Trophoblast cell (in vitro differentiated cells and primary cell): Measurements from ENCODE around the gene UNC45A.
A peak's percentile ranks its signal among the peaks of the same experiment; 100 is the strongest.

Experiments used
- DNase-seq, 2 donors: peaks; one replicate each; pipeline ENCODE4 v3.0.0-alpha.2; 2016
- H2AFZ ChIP-seq: 2 replicates; pipeline ENCODE4 v1.6.1; 2013; ENCODE audit warnings: low read length, moderate library complexity, mild to moderate bottlenecking; ENCODE audit not compliant: insufficient read depth, poor library complexity
- H2AK5ac ChIP-seq: 2 replicates; pipeline ENCODE4 v1.6.1; 2013; ENCODE audit warnings: mild to moderate bottlenecking, low read length
- H2BK120ac ChIP-seq: 2 replicates; pipeline ENCODE4 v1.6.1; 2013; ENCODE audit warnings: low read length, mild to moderate bottlenecking, moderate library complexity; ENCODE audit not compliant: insufficient read depth, poor library complexity
- H2BK12ac ChIP-seq: 2 replicates; pipeline ENCODE4 v1.6.1; 2013; ENCODE audit warnings: mild to moderate bottlenecking, low read length, moderate library complexity
- H2BK5ac ChIP-seq: 2 replicates; pipeline ENCODE4 v1.6.1; 2013; ENCODE audit warnings: low read length, low read depth, moderate library complexity, mild to moderate bottlenecking; ENCODE audit not compliant: poor library complexity
- H3K14ac ChIP-seq: 2 replicates; pipeline ENCODE4 v1.6.1; 2013; ENCODE audit warnings: mild to moderate bottlenecking, low read length
- H3K18ac ChIP-seq: 2 replicates; pipeline ENCODE4 v1.6.1; 2013; ENCODE audit warnings: mild to moderate bottlenecking, low read length
- H3K23ac ChIP-seq: 2 replicates; pipeline ENCODE4 v1.6.1; 2013; ENCODE audit warnings: low read length
- H3K27ac ChIP-seq: 2 replicates; pipeline ENCODE4 v1.5.1; 2013; ENCODE audit warnings: low read depth, mild to moderate bottlenecking, inconsistent platforms, low read length, moderate library complexity
- H3K27me3 ChIP-seq: 2 replicates; pipeline ENCODE4 v1.6.1; 2013; ENCODE audit warnings: inconsistent platforms, mild to moderate bottlenecking, low read length, moderate library complexity; ENCODE audit not compliant: insufficient read depth
- H3K36me3 ChIP-seq, 2 experiments: 1 replicate in 1 of 2; 2 replicates in 1 of 2; pipeline ENCODE4 v1.6.1; 2013; ENCODE audit warnings: low read length in 2 of 2, mild to moderate bottlenecking in 2 of 2, moderate library complexity in 1 of 2; ENCODE audit not compliant: insufficient read depth in 2 of 2, control insufficient read depth in 1 of 2
- H3K4ac ChIP-seq: 2 replicates; pipeline ENCODE4 v1.6.1; 2013; ENCODE audit warnings: low read depth, mild to moderate bottlenecking, low read length, moderate library complexity
- H3K4me1 ChIP-seq, 2 experiments: 1 replicate in 1 of 2; 2 replicates in 1 of 2; pipeline ENCODE4 v1.6.1; 2013; ENCODE audit warnings: low read length in 2 of 2, mild to moderate bottlenecking in 2 of 2, moderate library complexity in 1 of 2; ENCODE audit not compliant: insufficient read depth in 2 of 2, control insufficient read depth in 1 of 2
- H3K4me2 ChIP-seq: 2 replicates; pipeline ENCODE4 v1.6.1; 2013; ENCODE audit warnings: inconsistent platforms, mild to moderate bottlenecking, low read length, moderate library complexity
- H3K4me3 ChIP-seq: 2 replicates; pipeline ENCODE4 v1.5.1; 2013; ENCODE audit warnings: mild to moderate bottlenecking, low read depth, low read length, inconsistent platforms
- H3K79me1 ChIP-seq: one replicate; pipeline ENCODE4 v1.6.1; 2013; ENCODE audit warnings: low read length
- H3K79me2 ChIP-seq: 2 replicates; pipeline ENCODE4 v1.6.1; 2013; ENCODE audit warnings: low read length, mild to moderate bottlenecking; ENCODE audit not compliant: control insufficient read depth, insufficient read depth, poor library complexity
- H3K9ac ChIP-seq: 2 replicates; pipeline ENCODE4 v1.6.1; 2013; ENCODE audit warnings: mild to moderate bottlenecking, low read length
- H3K9me3 ChIP-seq: 2 replicates; pipeline ENCODE4 v1.6.1; 2013; ENCODE audit warnings: low read depth, mild to moderate bottlenecking, control low read depth, inconsistent platforms, low read length; ENCODE audit not compliant: insufficient read depth
- H4K12ac ChIP-seq: 2 replicates; pipeline ENCODE4 v1.6.1; 2013; ENCODE audit warnings: low read depth, mild to moderate bottlenecking, low read length, moderate library complexity
- H4K8ac ChIP-seq: 2 replicates; pipeline ENCODE4 v1.6.1; 2013; ENCODE audit warnings: low read depth, mild to moderate bottlenecking, low read length, moderate library complexity
- H4K91ac ChIP-seq: one replicate; pipeline ENCODE4 v1.6.1; 2013; ENCODE audit warnings: low read depth, mild to moderate bottlenecking, low read length, moderate library complexity
- WGBS: extraction: QIAGEN DNeasy Blood & Tissue Kit; methylation state at CpG from one replicate; pipeline ENCODE4 v1.1.7; 2013; ENCODE audit warnings: missing lambda C conversion rate; ENCODE audit not compliant: insufficient read length, insufficient coverage; ENCODE audit errors: extremely low coverage; 5-methylcytosine and 5-hydroxymethylcytosine counted together

The UNC45A gene

GRCh38 chr15:90889313-90889730 lies 45.8 kb upstream of the UNC45A start:
- peak; percentile 45 to 68 for DNase-seq
- H2BK5ac ChIP-seq, result no peak overlapping the region
- H3K27ac ChIP-seq, result no peak overlapping the region
- no peak overlapping the region for H3K4ac ChIP-seq
- H2BK120ac ChIP-seq, result no peak overlapping the region
- peaks cover 54 to 58% of the 10 kb centered on the region in 2 experiments for H3K36me3 ChIP-seq
- no peak overlapping the region for H4K91ac ChIP-seq
- no peak overlapping the region for H3K4me3 ChIP-seq
- H3K27me3 ChIP-seq, result no peaks in the 10 kb centered on the region
- H3K18ac ChIP-seq, result no peak overlapping the region
- no CpG with 5 or more reads among the region's 18 CpGs for WGBS
- H3K79me1 ChIP-seq, result peaks cover 12% of the 10 kb centered on the region
- H3K4me2 ChIP-seq, result no peak overlapping the region
- H3K14ac ChIP-seq, result no peak overlapping the region
- H3K9me3 ChIP-seq, result peaks cover 7% of the 10 kb centered on the region
- no peak overlapping the region for H4K12ac ChIP-seq
- H3K9ac ChIP-seq, result no peak overlapping the region
- no peak overlapping the region for H4K8ac ChIP-seq
- H2AFZ ChIP-seq, result no peak overlapping the region
- H2AK5ac ChIP-seq, result no peak overlapping the region
- H3K79me2 ChIP-seq, result peaks cover 5% of the 10 kb centered on the region
- H2BK12ac ChIP-seq, result no peak overlapping the region
- no peak overlapping the region for H3K23ac ChIP-seq
- peaks cover 13 to 15% of the 10 kb centered on the region in 2 experiments for H3K4me1 ChIP-seq

- Histone ChIP-seq H4K12ac (no peak overlapping the region), H3K27ac (no peak overlapping the region), H3K18ac (no peak overlapping the region), H2AK5ac (no peak overlapping the region), H3K27me3 (no peaks in the 10 kb centered on the region), H3K4me1 (peaks cover 9 to 10% of the 10 kb centered on the region in 2 experiments), H3K9ac (no peak overlapping the region), H3K14ac (no peak overlapping the region), H2BK120ac (no peak overlapping the region), H3K36me3 (peaks cover 54 to 58% of the 10 kb centered on the region in 2 experiments), H4K8ac (no peak overlapping the region), H3K4me2 (no peak overlapping the region), H3K4ac (no peak overlapping the region), H2BK5ac (no peak overlapping the region), H3K79me1 (peaks cover 6% of the 10 kb centered on the region), H2AFZ (no peak overlapping the region), H2BK12ac (no peak overlapping the region), H3K23ac (no peak overlapping the region), H4K91ac (no peak overlapping the region), H3K9me3 (peaks cover 4% of the 10 kb centered on the region), H3K4me3 (no peak overlapping the region), H3K79me2 (no peaks in the 10 kb centered on the region)
- WGBS, result no CpG with 5 or more reads among the region's 31 CpGs
- DNase-seq, result peak in 1 of 2 donors; percentile 22
These were observed 45.2 kb upstream of the UNC45A start for GRCh38 chr15:90889736-90890456.

DNA sequence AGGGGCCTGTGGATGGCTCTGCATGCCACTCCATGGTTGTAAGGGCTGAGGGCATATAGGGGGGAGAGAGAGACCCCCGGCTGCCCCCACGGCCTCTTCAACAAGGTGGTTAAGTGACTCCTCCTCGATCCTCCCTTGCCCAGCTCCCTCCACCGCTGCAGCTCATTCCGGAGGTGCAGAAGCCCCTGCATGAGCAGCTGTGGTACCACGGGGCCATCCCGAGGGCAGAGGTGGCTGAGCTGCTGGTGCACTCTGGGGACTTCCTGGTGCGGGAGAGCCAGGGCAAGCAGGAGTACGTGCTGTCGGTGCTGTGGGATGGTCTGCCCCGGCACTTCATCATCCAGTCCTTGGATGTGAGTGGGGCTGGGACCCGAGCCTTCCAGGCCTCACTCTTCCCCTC lies 44.2 kb upstream of the UNC45A start:
- no peak for DNase-seq

GRCh38 chr15:90891346-90891949 lies 43.6 kb upstream of the UNC45A start:
- H3K18ac ChIP-seq, result no peak overlapping the region
- no peak overlapping the region for H2BK120ac ChIP-seq
- H3K4ac ChIP-seq, result no peak overlapping the region
- no peak overlapping the region for H2AK5ac ChIP-seq
- H3K4me3 ChIP-seq, result no peak overlapping the region
- no peak for DNase-seq
- no peak overlapping the region for H4K91ac ChIP-seq
- peaks cover 61 to 70% of the 10 kb centered on the region in 2 experiments for H3K36me3 ChIP-seq
- H3K14ac ChIP-seq, result no peak overlapping the region
- no peak overlapping the region for H2BK12ac ChIP-seq
- H3K9ac ChIP-seq, result no peak overlapping the region
- no peaks in the 10 kb centered on the region for H3K79me2 ChIP-seq
- no peak overlapping the region for H3K27ac ChIP-seq
- peaks cover 4% of the 10 kb centered on the region for H3K9me3 ChIP-seq
- H2BK5ac ChIP-seq, result no peak overlapping the region
- no CpG with 5 or more reads among the region's 8 CpGs for WGBS
- no peaks in the 10 kb centered on the region for H3K27me3 ChIP-seq
- no peak overlapping the region for H2AFZ ChIP-seq
- no peak overlapping the region for H4K12ac ChIP-seq
- H3K79me1 ChIP-seq, result no peaks in the 10 kb centered on the region
- H4K8ac ChIP-seq, result no peak overlapping the region
- H3K4me1 ChIP-seq, result no peaks in the 10 kb centered on the region
- no peak overlapping the region for H3K4me2 ChIP-seq
- no peak overlapping the region for H3K23ac ChIP-seq

More for the DNA sequence above, 44.2 kb upstream of the UNC45A start:
- Histone ChIP-seq H2AFZ (no peak overlapping the region), H3K4me2 (no peak overlapping the region), H3K4ac (no peak overlapping the region), H2BK12ac (no peak overlapping the region), H4K91ac (no peak overlapping the region), H3K79me1 (no peaks in the 10 kb centered on the region), H3K9ac (no peak overlapping the region), H2BK120ac (no peak overlapping the region), H3K14ac (no peak overlapping the region), H4K8ac (no peak overlapping the region), H3K18ac (no peak overlapping the region), H3K23ac (no peak overlapping the region), H2BK5ac (no peak overlapping the region), H3K27me3 (no peaks in the 10 kb centered on the region), H3K9me3 (peaks cover 4% of the 10 kb centered on the region), H3K36me3 (peaks cover 62 to 68% of the 10 kb centered on the region in 2 experiments), H3K27ac (no peak overlapping the region), H3K79me2 (no peaks in the 10 kb centered on the region), H2AK5ac (no peak overlapping the region), H3K4me1 (peaks cover 0 to under 1% of the 10 kb centered on the region in 2 experiments), H3K4me3 (no peak overlapping the region), H4K12ac (no peak overlapping the region)
- WGBS, result no CpG with 5 or more reads among the region's 12 CpGs
